ENCODE data around the gene KRTAP5-2.
"Not testable (repeated sequence)": the region's sequence is repeated elsewhere in the genome, so short reads cannot be mapped to it uniquely, and the experiment has no call there.

KRTAP5-2 gene

DNA sequence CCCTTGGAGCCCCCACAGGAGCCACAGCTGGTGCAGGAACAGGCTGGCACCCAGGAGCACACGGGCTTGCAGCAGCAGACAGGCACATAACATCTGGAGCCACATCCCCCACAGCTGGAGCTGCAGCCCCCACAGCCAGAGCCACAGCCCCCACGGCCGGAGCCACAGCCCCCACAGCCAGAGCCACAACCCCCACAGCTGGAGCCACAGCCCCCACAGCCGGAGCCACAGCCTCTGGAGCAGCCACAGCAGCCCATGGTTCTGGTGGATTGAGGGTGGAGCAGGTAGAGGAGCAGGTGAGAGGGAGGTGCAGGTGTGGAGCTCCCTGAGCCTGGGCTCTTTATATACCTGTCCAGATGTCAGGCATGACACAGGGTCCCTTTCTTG lies at the start of gene KRTAP5-2:
TSS of gene KRTAP5-2 (minus strand) at position 301 of the 387 bp plus-strand sequence. CDS start at position 257, 44 bp downstream.
- DNase-seq, result no peak

- DNase-seq, result not testable (repeated sequence)
Observed at GRCh38 chr11:1646540-1646939, 48.4 kb upstream of the KRTAP5-2 start.

DNA sequence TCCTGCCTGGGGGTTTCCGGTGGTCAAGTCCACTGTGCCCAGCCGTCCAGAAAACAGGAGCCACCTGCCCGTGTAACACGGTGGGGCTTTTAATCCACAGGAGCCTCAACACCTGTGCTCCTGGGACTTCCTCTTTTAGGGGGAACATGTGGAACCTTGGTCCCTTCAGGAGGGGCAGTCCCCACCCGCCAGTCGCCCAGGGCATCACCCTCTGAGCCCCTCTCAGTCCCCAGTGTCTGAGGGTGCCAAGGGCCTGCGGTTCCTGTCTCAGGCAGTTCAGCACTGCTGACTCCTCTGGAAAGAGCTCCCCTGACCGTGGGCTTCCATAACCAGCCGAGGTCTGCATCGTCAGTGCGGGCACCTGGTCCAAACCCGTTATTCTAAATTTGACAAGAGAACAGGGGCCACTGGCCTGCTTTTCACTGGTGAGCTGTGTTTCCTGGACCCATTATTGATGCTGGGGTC lies 47.3 kb upstream of the KRTAP5-2 start:
- no peak for DNase-seq

DNA sequence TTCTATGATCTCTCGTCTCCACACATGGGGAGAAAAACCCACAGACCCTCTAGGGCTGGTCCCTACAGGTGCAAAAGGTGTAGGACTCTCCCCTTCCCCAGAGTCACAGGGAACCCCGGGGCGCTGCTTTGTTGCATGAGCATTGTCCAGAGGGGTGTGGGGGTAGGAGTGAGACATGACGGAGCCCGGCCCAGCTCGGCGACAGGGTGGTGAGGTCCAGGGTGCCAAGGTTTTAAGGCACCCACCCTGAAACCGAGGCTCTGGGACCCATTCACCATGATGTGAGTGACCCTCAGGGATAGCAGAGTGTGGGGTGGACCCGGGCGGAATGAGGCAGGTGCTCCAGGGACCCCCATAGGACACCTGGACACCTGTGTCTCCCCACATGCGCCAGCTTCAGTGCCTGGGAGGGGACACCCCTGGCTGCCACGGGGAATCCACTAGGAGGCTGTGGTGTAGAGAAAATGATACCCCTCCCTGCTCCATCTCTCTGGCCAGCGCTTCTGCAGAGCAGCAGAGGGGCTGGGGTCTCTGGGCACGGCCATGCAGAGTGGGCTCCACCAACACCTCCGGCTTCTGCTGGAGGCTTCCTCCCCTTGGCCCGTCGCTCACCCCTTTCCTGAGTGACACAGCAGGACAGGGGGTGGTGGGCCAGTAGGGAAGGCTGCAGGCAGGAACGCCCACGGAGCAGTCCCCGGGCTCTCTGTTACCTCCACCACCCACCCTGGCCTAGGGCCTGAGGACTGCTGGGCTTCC lies 46.7 kb upstream of the KRTAP5-2 start:
- no peak for DNase-seq

- no peak for DNase-seq
Observed at GRCh38 chr11:1643146-1643690, 45.1 kb upstream of the KRTAP5-2 start.

DNA sequence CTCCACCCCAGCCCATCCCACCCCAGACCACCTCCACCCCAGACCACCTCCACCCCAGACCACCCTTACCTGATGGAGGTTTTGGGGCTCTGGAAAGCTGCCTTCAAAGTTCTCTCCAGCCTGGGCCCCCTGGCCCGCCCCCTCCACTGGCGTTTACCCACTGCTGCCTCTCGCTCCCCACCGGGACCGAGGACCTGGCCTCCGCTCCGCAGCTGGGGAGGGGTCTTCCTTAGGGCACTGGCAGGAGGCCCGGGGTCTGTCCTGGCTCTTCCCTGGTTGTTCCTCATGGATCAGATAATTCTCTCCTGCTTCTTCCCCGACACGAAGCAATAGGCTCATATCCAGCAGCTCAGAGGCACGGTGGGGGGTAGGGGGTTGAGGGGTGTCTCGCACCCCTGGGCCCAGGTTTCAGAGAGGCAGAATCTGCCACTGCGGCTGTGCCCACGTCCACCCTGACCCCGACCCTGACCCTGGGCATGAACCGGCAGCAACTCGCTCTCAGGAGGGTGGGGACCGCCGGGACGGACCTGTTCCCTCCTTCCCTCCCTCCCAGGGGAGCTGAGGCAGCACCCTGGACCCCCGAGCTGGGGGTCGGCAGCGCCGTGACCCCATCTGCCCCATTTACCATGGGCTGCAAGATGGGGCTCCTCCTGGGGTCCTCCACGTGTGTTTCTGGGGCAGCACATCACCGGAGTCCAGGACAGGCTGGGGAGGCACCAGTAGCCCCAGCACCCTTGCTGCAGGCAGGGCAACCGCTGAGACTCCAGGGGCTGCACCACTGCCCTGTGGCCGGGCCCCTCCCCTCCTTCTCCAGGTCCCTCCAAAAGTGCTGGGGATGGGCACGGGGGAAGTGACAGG lies 44.4 kb upstream of the KRTAP5-2 start:
- no peak for DNase-seq

GRCh38 chr11:1641096-1641495 lies 43.0 kb upstream of the KRTAP5-2 start:
- DNase-seq, result no peak

GRCh38 chr11:1640076-1640946 lies 42.2 kb upstream of the KRTAP5-2 start:
- DNase-seq, result peak in 1 of 4 experiments; percentile 26

DNA sequence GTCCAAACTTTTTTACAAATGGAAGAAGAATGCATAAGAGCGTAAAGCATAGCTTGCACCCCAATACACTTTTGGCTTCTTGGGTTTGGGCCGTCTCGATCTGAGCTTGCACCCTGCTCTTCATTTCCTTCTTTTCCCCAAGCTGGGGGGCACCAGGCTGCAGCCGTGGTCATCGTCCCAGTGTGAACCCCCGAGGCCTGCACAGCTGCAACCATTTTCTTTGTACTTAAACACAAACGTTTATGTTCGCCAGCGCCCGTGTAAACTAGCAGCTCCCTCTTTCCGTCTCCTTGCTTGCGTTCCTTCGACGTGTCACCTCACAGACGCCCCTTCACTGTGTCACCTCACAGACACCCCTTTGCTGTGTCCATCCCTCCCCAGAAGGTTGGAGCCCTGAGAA lies 41.6 kb upstream of the KRTAP5-2 start:
- DNase-seq, result no peak

DNA sequence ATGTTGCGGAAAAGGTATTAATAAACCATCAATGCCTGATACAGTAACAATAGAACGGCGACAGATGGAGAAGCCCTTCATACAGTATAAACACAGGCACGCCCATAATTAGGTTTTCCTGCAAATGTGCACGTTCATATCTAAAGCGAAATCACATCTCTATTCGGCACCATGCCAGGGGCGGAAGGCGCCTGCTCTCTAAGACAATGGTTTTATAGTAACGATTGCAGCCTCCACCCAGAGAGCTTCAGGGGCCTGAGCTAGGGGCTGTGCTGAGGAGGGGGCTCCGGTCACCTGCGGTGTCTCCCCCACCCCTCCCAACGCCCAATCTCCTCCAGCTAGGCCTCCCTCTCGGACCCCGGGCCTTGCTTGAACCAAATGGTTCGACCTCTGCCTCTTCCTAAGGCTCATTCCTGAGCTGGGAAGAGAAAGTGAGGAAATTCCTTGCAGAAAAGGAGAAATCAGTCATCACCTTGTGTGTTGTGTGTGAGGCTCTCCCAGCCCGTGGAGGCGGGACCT lies 41.1 kb upstream of the KRTAP5-2 start:
- DNase-seq, result no peak

- DNase-seq, result no peak
Observed at GRCh38 chr11:1638344-1638743, 40.2 kb upstream of the KRTAP5-2 start.

- no peak for DNase-seq
Observed at GRCh38 chr11:1637628-1638027, 39.5 kb upstream of the KRTAP5-2 start.

DNA sequence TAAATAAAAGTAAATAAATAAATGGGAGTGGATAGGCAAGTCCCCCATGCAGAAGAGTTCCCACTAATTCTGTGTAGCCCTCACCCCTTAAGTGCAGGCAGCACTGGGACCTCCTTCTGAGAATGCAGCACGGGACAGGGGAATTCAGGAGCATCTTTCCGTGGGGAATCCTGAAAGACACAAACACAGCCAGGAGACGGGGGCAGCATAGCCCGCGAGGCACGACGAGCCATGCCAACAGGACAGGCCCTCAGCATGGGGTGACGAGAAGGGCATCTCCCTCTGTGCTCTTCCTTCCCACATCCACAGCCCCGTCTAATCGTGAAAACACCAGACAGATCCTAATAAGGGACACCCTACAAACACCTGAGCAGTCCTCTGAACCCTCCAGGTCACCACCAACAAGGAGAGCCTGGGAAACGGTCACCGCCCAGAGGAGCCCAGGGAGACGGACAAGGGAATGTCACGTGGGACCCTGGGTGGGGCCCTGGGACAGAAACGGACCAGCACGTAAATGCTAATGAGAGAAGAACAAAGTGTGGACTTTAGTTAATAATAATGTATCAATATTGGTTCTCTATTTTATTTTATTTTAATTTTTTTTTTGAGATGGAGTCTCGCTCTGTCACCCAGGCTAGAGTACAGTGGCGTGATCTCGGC lies 38.3 kb upstream of the KRTAP5-2 start:
- DNase-seq, result no peak

DNA sequence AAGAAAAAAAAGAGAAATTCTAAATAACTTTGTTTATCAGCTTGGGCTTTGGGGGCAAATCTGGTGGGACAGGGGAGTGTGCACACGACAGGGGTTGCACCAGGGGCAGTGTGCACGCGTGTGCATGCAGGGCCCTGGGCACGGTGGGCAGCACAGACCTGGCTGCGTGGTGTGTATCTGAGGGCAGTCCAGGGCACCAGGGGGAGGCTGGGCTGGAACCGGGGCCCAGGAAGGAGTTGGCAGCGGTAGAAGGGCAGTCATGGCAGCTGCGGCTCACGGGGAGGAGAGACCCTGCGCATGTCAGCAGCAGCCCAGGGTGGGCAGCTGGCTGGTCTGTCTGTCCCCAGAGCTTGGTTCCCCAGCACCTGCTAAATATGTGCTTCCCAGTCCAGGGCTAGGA lies 35.8 kb upstream of the KRTAP5-2 start:
- DNase-seq, result no peak

DNA sequence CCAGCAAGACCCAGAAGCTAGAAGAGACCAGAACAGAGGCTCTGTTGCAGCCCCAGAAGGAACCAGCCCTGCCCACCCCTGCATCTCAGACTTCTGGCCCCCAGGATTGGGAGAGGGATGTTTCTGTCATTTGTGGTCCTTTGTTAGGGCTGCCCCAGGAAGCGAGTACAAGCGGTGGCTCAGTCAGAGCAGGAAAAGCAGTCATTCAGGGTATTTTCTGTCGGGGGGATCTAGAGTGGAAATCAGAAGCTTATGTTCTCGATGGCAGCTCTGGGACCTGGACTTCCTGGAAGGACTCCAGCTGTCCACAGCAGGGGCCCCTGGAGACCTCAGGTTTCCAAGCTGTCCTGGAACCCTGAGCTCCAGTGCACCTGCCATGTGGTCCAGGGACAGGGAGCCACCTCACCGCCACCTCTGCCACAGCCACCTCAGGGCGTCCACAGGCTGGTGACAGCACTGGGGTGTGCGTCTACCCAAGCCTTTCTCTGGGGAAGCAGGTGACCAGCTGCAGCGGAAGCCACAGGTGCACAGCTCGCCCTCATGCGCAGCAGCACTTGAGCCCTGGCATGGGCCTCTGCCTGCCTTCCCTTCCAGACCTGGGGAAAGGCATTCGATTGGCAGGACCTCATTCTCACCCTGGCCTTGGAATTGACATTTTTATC lies 34.1 kb upstream of the KRTAP5-2 start:
- no peak for DNase-seq

DNA sequence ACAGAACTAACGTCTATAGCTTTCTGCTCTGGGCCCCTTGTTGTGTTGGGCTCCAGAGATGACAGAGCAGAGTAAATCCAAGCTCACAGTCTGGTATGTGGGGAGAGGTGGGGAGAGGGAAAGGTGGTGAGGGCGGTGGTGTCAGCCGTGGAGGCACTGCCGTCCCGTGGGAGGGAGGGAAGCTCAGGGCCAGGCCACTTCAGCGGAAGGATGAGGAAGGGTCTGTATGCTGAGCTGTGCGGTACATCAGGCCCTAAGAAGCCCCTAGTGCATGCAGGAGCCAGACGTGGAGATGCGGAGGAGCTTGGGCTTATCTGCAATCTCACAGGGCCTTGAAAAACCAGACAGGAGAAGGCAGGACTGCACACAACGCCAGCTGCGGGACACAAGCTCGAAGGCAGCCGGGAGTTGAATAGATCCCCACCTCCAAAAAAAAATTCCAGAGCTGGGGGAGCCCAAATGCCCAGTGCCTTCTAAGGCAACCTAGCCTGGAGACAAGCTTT lies 33.0 kb upstream of the KRTAP5-2 start:
- no peak for DNase-seq

- no peak for DNase-seq
Observed at GRCh38 chr11:1630271-1630670, 32.2 kb upstream of the KRTAP5-2 start.

- DNase-seq, result no peak
Observed at GRCh38 chr11:1629326-1630185, 31.5 kb upstream of the KRTAP5-2 start, which contains the start of gene KRTAP5-5. Gene KRTAP5-5 (plus strand): TSS chr11:1629775. CDS start chr11:1629841, 66 bp downstream.

DNA sequence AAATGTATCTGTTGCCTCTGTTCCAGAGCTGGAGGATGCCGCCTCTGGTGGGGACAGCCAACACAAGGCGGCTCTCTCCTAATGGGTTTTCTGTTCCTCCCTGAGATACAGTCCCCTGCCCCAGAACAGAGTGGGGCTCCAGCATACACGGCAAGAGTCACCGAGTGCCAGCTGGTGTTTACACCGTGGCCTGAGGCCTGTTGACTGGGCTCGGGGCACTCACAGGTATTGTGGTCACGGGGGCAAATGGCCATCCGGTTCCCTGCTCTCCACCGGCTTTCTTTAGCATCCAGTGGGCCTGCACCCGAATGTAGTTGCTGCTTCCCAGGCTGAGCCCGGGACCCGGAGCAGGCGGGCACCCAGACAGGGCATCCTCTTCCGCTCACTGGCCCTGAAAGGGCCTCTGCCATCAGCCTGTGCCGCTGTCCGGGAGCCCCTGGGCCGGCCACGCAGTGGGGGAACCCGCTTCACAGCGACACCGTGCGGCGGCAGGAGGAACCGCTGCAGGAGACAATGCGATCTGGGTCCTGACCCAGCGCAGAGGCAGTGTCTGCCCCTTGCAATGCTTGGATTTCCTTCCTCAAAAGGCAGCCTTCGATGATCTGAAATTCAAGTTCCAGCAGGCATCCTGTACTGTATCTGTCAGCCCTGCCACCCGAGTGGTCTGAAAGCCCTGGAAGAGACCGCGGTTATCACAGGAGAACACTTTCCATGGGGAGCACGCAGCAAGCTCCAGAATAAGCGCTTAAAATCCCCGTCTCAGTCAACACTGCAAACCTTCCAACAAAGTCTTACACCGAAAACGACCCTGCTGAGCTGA lies 30.6 kb upstream of the KRTAP5-2 start:
- peak; percentile 18 to 50 (median 34) for DNase-seq
